Lung (tissue), 16 donors: Measurements from ENCODE around the gene ZFTA. TPM values are rescaled to one million over a fixed set of nuclear protein-coding genes. Genes with fewer than 3 reads are reported as not detected.

Source experiments
- ATAC-seq: fragments of 200-7000 bp; cut with Tn5 transposase; one replicate; pipeline ENCODE4 v1.9.1; 2020; ENCODE audit warnings: moderate number of reproducible peaks; ENCODE audit not compliant: insufficient read depth, low FRiP score
- DNase-seq, 3 donors: peaks; one replicate each; pipeline ENCODE4 v3.0.0-alpha.2; 2013 to 2017
- H3K27ac ChIP-seq, 2 donors: one replicate each; pipeline ENCODE4 v1.5.1; 2013; ENCODE audit warnings: mild to moderate bottlenecking in 2 of 2, moderate library complexity in 2 of 2, control low read depth in 1 of 2, inconsistent platforms in 1 of 2, low read depth in 1 of 2, low read length in 1 of 2
- H3K27me3 ChIP-seq, 3 donors: one replicate each; pipeline ENCODE4 v1.5.1; 2013; ENCODE audit warnings: low read length in 2 of 3; ENCODE audit not compliant: control insufficient read depth in 3 of 3, insufficient read depth in 3 of 3
- H3K36me3 ChIP-seq, 4 donors: one replicate each; pipeline ENCODE4 v1.5.1; 2013; ENCODE audit warnings: low read length in 4 of 4, mild to moderate bottlenecking in 1 of 4, moderate library complexity in 1 of 4; ENCODE audit not compliant: control insufficient read depth in 4 of 4, insufficient read depth in 4 of 4
- H3K4me1 ChIP-seq, 5 donors: one replicate each; pipeline ENCODE4 v1.5.1; 2013; ENCODE audit warnings: low read length in 5 of 5, mild to moderate bottlenecking in 2 of 5, moderate library complexity in 1 of 5; ENCODE audit not compliant: control insufficient read depth in 5 of 5, insufficient read depth in 5 of 5
- H3K4me3 ChIP-seq: one replicate; pipeline ENCODE4 v1.5.1; 2013; ENCODE audit warnings: mild to moderate bottlenecking, control low read depth, moderate library complexity
- H3K9ac ChIP-seq, 2 donors: one replicate each; pipeline ENCODE4 v1.5.1; 2013; ENCODE audit warnings: low read length in 2 of 2, control low read depth in 1 of 2; ENCODE audit not compliant: insufficient read depth in 1 of 2
- H3K9me3 ChIP-seq, 4 donors: one replicate each; pipeline ENCODE4 v1.5.1; 2013; ENCODE audit warnings: low read length in 3 of 4, mild to moderate bottlenecking in 1 of 4, moderate library complexity in 1 of 4; ENCODE audit not compliant: control insufficient read depth in 4 of 4, insufficient read depth in 3 of 4
- CTCF ChIP-seq: IDR thresholded peaks from 2 replicates; pipeline ENCODE4 v1.5.1; 2012; ENCODE audit warnings: mild to moderate bottlenecking; ENCODE audit errors: control extremely low read depth, extremely low read depth
- WGBS, 2 donors: extraction: QIAGEN DNeasy Blood & Tissue Kit; methylation state at CpG; one replicate each; pipeline ENCODE4 v1.1.7; 2013; 5-methylcytosine and 5-hydroxymethylcytosine counted together
- long read RNA-seq, 5 donors: transcript quantifications; one replicate each; lab custom pipeline, GENCODE V29; 2026
- polyA plus RNA-seq, 2 donors: library from polyadenylated mRNA; stranded (reverse); fragments of 200-250 nt; gene quantifications; one replicate each; pipeline ENCODE4 v1.2.1, GENCODE V29; 2013
- total RNA-seq, 2 donors: library from RNA; depleted of rRNA in 1 of 2; stranded (reverse); fragments of >200 nt in 1 of 2; gene quantifications; one replicate each; pipeline ENCODE4 v1.2.1, GENCODE V29; 2014 to 2021
- donor health status: control.
- donor health status: control.
- donor health status: Bipolar disorder and iron deficiency.
- donor health status: healthy.
- donor health status: DM: yes; HTN: yes; CAD: no.

Gene ZFTA
- total RNA-seq (10 to 100 TPM in 1 of 2 donors, 1 to 10 TPM in 1; 8.7 to 21.8 TPM), polyA plus RNA-seq (1 to 10 TPM; 4.1 to 4.6 TPM)
- long read RNA-seq, donor 1, full-length matches to known transcripts, result 2 of 2 reads
- long read RNA-seq, donor 1, partial matches to known transcripts, result 0 of 2 reads
- long read RNA-seq, donor 1, other reads (novel, unspliced or antisense), result 0 of 2 reads
- long read RNA-seq, donor 2, full-length matches to known transcripts, result 1 of 1 reads
- long read RNA-seq, donor 2, partial matches to known transcripts, result 0 of 1 reads
- long read RNA-seq, donor 2, other reads (novel, unspliced or antisense), result 0 of 1 reads
- long read RNA-seq, donor 3, full-length matches to known transcripts, result 1 of 1 reads
- long read RNA-seq, donor 3, partial matches to known transcripts, result 0 of 1 reads
- long read RNA-seq, donor 3, other reads (novel, unspliced or antisense), result 0 of 1 reads
- long read RNA-seq, donor 4, full-length matches to known transcripts, result 1 of 7 reads
- long read RNA-seq, donor 4, partial matches to known transcripts, result 6 of 7 reads
- long read RNA-seq, donor 4, other reads (novel, unspliced or antisense), result 0 of 7 reads
- long read RNA-seq, donor 5, full-length matches to known transcripts, result 2 of 2 reads
- long read RNA-seq, donor 5, partial matches to known transcripts, result 0 of 2 reads
- long read RNA-seq, donor 5, other reads (novel, unspliced or antisense), result 0 of 2 reads

- Histone ChIP-seq H3K27me3 (peaks cover 0 to 9% (median 0%) of the 10 kb centered on the region in 3 donors), H3K27ac (peak within 1 kb of the TSS; percentile 73 to 78), H3K4me3 (peak within 1 kb of the TSS; percentile 59), H3K9me3 (no peaks in the 10 kb centered on the region), H3K9ac (peak within 1 kb of the TSS in 1 of 2 donors; percentile 55), H3K4me1 (peaks cover 0 to 45% (median 4%) of the 10 kb centered on the region in 5 donors), H3K36me3 (peaks cover 0 to 7% (median 0%) of the 10 kb centered on the region in 4 donors)
- DNase-seq (peak; percentile 80 to 84 (median 83)), ATAC-seq (peak; percentile 20)
- peak; percentile 53 for TF ChIP-seq CTCF
- 1% methylated on average over 83 to 113 of the region's 113 CpGs for WGBS, 2 donors
Measured at GRCh38 chr11:63768237-63769041, at the start of gene ZFTA. Gene ZFTA, minus strand, starts transcription at chr11:63768775. Its CDS starts 153 bp downstream, at chr11:63768622.

GRCh38 chr11:63817758-63818498 lies 49.4 kb upstream of the ZFTA start:
- DNase-seq (no peak), ATAC-seq (no peak)
- Histone ChIP-seq H3K27ac (no peak overlapping the region), H3K9me3 (no peaks in the 10 kb centered on the region), H3K9ac (no peak overlapping the region), H3K36me3 (peaks cover 20 to 52% (median 38%) of the 10 kb centered on the region in 4 donors), H3K4me3 (no peak overlapping the region), H3K27me3 (no peaks in the 10 kb centered on the region), H3K4me1 (peaks cover 0 to 16% (median 0%) of the 10 kb centered on the region in 5 donors)
- no peak for TF ChIP-seq CTCF
- 89 to 91% methylated on average over 27 of the region's 27 CpGs for WGBS, 2 donors

- Histone ChIP-seq H3K9ac (no peak overlapping the region), H3K4me1 (peaks cover 0 to 22% (median 0%) of the 10 kb centered on the region in 5 donors), H3K27me3 (no peaks in the 10 kb centered on the region), H3K4me3 (no peak overlapping the region), H3K36me3 (peaks cover 18 to 46% (median 30%) of the 10 kb centered on the region in 4 donors), H3K9me3 (no peaks in the 10 kb centered on the region), H3K27ac (no peak overlapping the region)
- TF ChIP-seq CTCF, result no peak
- 98 to 99% methylated on average over 3 of the region's 3 CpGs for WGBS, 2 donors
- DNase-seq (no peak), ATAC-seq (no peak)
Measured at GRCh38 chr11:63816732-63817131, 48.2 kb upstream of the ZFTA start.
